Thyroid gland (tissue), 4 donors: ENCODE data around the gene DLG2.
A peak's percentile ranks its signal among the peaks of the same experiment; 100 is the strongest.

Experiments used
- CTCF ChIP-seq, 6 experiments: fragments of 200-600 bp in 3 of 6; fragments of 450-650 bp in 3 of 6; sonication (generic) in 3 of 6; IDR thresholded peaks; one replicate each; pipeline ENCODE4 v1.5.1; 2016 to 2019; ENCODE audit warnings: antibody characterized with exemption in 6 of 6, mild to moderate bottlenecking in 2 of 6, inconsistent platforms in 1 of 6, moderate library complexity in 1 of 6
- POLR2A ChIP-seq, 2 donors: fragments of 450-650 bp; IDR thresholded peaks; one replicate each; pipeline ENCODE4 v1.6.1; 2017; ENCODE audit warnings: antibody characterized with exemption in 2 of 2, mild to moderate bottlenecking in 2 of 2, moderate library complexity in 1 of 2

GRCh38 chr11:84564180-84564866 lies 1062.8 kb downstream of the DLG2 start:
- TF ChIP-seq POLR2A (IDR thresholded peaks at IDR 0.05) = no peak
- peak; percentile 69 to 81 (median 70) for TF ChIP-seq CTCF (IDR thresholded peaks at IDR 0.05)
